ENCODE data around the gene TNFRSF1B.

TNFRSF1B gene

DNA sequence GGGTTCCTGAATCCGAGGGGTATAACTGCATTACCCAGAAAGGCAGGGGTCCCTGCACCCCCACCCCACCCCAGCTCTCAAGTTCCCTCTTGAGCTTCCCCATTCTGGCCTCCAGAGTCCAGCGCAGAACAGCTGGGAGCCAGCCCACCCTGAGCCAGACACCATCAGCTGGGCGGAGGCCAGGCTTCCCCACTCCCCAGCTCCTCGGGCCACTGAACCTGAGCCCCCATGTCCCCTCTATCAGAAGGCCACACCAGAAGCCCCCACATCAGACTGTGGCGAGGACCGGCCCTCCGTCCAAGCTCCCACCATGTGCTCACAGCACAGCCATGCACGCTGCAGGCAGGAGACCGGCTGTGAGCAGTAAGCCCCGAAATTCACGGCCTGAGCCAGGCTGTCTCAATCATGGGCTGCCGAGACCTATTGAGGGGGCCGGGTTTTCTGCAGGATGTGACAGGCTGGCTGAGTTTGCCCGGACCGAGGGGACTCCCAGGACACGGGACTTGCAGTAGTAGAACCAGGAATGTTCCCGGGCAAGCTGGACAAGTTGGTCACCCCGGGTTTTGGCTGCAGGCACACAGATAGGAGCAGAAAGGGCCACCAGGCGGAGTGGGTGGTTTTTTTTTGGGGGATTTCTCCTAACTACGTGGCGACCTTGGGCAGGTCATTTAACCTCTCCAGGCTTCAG is 25.5 kb upstream of the TNFRSF1B start:
- no peak for DNase-seq (ENCODE audit: low read depth in 1 of 2, low spot score in 1 of 2)

DNA sequence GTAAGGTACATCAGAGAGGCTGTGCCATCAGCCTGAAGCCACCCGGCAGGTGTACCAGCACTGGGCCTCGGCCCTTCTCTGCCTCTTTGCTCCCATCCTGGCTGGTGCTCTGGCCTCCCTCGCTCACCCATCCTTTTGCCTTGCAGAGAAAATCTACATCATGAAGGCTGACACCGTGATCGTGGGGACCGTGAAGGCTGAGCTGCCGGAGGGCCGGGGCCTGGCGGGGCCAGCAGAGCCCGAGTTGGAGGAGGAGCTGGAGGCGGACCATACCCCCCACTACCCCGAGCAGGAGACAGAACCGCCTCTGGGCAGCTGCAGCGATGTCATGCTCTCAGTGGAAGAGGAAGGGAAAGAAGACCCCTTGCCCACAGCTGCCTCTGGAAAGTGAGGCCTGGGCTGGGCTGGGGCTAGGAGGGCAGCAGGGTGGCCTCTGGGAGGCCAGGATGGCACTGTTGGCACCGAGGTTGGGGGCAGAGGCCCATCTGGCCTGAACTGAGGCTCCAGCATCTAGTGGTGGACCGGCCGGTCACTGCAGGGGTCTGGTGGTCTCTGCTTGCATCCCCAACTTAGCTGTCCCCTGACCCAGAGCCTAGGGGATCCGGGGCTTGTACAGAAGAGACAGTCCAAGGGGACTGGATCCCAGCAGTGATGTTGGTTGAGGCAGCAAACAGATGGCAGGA is 24.5 kb upstream of the TNFRSF1B start:
- DNase-seq (ENCODE audit: low read depth in 1 of 2, low spot score in 1 of 2) = no peak

DNA sequence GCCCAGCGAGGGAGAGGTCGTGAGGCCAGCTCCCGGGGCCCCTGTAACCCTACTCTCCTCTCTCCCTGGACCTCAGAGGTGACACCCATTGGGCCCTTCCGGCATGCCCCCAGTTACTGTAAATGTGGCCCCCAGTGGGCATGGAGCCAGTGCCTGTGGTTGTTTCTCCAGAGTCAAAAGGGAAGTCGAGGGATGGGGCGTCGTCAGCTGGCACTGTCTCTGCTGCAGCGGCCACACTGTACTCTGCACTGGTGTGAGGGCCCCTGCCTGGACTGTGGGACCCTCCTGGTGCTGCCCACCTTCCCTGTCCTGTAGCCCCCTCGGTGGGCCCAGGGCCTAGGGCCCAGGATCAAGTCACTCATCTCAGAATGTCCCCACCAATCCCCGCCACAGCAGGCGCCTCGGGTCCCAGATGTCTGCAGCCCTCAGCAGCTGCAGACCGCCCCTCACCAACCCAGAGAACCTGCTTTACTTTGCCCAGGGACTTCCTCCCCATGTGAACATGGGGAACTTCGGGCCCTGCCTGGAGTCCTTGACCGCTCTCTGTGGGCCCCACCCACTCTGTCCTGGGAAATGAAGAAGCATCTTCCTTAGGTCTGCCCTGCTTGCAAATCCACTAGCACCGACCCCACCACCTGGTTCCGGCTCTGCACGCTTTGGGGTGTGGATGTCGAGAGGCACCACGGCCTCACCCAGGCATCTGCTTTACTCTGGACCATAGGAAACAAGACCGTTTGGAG is 23.7 kb upstream of the TNFRSF1B start:
- DNase-seq (ENCODE audit: low read depth in 1 of 2, low spot score in 1 of 2) = no peak

DNA sequence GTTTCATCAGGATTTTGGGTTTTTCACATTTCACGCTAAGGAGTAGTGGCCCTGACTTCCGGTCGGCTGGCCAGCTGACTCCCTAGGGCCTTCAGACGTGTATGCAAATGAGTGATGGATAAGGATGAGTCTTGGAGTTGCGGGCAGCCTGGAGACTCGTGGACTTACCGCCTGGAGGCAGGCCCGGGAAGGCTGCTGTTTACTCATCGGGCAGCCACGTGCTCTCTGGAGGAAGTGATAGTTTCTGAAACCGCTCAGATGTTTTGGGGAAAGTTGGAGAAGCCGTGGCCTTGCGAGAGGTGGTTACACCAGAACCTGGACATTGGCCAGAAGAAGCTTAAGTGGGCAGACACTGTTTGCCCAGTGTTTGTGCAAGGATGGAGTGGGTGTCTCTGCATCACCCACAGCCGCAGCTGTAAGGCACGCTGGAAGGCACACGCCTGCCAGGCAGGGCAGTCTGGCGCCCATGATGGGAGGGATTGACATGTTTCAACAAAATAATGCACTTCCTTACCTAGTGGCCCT is 23.1 kb upstream of the TNFRSF1B start:
- no peak for DNase-seq (ENCODE audit: low read depth in 1 of 2, low spot score in 1 of 2)

DNA sequence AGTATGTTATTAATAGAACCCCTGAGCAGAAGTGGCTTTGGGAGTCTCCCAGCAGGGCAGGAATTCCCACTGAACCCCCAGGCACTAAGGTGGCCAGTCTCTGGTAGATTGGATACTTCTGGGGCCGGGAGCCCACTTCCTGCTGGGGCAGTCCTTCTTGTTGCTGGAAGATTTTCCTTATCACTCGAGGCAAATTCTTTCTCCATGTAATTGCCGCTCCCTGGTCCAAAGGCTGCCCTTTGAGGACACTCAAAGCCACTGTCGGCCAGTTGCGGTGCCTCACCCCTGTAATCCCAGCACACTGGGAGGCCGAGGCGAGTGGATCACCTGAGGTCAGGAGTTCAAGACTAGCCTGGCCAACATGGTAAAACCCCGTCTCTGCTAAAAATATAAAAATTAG is 22.6 kb upstream of the TNFRSF1B start:
- no peak for DNase-seq (ENCODE audit: low read depth in 1 of 2, low spot score in 1 of 2)

DNA sequence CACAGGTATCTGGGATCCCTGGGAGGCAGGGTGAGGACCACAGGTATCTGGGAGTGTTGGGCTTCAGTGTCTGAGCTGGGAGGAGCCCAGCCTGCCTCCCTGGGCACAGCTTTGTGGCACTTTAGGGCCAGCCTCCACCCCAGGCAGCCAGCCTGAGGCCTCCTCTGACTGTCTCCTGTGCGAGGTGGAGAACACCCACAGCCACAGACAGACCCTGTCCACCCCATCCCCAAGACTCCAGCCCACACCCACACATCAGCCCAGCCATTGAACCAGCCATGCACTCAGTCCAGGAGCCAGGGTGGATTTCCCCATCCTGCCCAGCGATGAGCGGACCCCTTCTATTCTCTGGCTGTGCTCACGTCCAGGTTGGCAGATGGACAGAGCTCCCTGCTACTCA is 21.8 kb upstream of the TNFRSF1B start:
- DNase-seq (ENCODE audit: low read depth in 1 of 2, low spot score in 1 of 2) = no peak

DNA sequence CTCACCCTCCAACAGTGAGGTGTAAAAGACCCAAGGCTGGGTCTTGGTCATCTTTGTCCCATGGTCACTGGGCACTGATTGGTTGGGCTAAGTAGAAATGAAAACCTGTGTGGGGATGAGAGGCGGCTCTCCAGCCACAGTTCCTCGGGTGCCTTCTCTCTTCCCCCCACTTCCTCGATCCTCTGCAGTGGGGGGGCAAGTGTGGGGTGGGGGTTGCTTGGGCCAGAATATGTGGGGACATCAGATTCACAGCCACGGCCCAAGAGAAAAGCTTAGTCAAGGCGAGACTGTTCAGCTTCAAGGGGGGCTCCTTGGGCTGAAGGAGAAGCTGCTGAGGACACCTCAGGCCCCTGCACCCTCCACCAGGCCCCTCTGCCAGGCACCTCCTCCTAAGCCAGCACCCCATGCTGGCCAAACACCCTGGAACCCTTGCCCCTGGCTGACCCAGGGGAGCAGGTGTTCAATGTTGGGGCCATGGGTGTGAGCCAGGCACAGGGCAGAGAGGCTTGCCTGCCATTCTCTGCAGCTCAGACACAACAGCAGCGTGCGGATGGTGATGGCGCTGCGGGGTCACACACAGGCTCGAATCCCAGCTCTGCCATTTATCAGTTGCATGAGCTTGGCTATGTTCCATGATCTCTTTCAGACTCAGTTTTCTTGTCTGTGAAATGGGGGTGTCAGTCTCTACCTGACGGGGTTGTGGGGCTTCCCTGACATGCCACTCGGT is 21.0 kb upstream of the TNFRSF1B start:
- no peak for DNase-seq (ENCODE audit: low read depth in 1 of 2, low spot score in 1 of 2)

DNA sequence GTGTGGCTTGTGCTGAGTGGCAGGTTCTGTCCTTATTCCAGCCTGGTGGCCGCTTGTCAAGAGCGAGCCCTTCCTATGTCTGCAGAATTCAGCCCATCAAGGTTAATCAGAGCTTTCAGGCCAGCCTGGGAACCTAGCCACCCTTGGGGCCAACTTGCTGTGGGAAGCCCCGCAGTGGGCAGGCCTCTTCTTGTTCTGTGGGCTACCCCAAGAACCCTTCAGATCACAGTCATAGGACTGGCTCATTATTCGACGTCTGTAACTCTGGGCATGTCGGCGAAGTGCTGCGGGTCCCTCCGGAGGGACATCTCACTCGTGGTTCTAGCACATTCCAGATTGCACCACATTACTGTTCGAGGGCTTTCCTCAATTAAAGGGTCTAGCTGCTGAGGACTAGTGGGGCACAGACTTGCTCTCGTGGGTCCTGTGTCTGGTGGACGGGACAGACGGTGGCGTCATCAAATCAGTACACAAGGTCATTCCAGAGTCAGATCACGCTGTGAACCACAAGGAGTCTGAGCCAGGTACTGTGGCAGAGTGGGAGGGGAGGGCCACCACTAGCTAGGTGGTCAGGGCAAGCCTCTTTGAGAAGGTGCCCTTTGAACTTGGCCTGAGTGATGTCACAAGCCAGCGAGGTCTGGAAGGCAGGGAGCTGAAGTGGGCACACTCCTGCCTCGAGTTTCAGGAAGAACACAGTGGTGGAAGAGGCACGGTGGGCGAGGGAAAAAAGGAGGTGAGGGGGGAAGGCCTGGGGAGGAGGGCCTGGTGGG is 20.3 kb upstream of the TNFRSF1B start:
- DNase-seq (ENCODE audit: low read depth in 1 of 2, low spot score in 1 of 2) = no peak

DNA sequence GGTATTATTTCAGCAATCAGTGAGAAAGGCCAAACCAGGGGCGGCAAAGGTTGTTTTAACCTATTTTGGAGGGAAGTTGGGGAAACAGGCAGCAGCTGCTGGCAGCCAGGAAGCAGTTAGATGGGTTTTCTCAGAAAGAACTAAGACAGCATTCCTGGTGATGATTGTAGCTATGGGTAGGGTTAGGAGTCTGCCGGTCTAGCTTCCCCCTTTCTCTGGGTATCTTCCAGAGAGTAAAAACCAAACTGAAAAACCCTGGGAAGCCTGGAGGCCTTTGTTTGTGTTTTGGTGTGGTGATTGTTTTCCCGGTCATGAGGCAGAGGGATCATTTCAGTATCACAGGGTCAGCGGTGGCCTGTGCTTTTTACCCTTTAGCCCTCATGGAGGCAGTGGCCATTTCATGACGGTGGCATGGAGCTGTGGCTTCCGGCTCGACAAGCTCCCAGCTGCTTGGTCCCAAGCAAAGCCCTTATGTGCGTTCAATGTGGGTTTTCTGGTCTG is 19.5 kb upstream of the TNFRSF1B start:
- no peak for DNase-seq (ENCODE audit: low read depth in 1 of 2, low spot score in 1 of 2)

DNA sequence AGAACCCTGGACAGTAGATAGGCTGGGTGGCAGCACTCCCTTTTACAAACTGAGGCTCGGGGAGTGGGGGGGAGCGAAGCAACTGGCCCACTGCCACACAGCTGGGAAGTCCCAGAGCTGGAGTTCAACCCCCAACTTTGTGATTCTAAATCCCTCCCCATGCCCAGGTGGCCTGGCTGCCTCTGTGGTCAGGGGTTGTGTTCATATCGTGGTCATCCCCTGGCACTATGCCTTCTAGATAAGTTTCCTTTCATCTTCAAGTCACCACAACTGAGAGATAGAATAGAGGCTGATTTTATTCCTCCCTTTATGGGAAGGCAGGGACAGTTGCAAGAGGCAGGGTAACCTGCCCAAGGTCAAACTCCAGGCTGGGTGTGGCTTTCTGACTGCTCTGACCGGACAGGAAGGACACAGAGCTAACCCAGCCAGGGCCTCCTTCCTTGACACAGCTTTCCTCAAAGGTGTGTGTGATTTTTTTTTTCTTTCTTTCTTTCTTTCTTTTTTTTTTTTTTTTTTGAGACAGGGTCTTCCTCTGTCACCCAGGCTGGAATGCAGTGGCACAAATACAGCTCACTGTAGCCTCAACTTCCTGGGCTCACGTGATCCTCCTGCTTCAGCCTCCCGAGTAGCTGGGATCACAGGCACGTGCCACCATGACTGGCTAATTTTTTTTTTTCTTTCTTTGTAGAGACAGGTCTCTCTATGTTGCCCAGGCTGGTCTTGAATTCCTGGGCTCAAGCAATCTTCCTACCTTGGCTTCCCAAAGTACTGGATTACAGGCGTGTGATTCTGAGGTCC is 18.4 kb upstream of the TNFRSF1B start:
- DNase-seq (ENCODE audit: low read depth in 1 of 2, low spot score in 1 of 2) = no peak

DNA sequence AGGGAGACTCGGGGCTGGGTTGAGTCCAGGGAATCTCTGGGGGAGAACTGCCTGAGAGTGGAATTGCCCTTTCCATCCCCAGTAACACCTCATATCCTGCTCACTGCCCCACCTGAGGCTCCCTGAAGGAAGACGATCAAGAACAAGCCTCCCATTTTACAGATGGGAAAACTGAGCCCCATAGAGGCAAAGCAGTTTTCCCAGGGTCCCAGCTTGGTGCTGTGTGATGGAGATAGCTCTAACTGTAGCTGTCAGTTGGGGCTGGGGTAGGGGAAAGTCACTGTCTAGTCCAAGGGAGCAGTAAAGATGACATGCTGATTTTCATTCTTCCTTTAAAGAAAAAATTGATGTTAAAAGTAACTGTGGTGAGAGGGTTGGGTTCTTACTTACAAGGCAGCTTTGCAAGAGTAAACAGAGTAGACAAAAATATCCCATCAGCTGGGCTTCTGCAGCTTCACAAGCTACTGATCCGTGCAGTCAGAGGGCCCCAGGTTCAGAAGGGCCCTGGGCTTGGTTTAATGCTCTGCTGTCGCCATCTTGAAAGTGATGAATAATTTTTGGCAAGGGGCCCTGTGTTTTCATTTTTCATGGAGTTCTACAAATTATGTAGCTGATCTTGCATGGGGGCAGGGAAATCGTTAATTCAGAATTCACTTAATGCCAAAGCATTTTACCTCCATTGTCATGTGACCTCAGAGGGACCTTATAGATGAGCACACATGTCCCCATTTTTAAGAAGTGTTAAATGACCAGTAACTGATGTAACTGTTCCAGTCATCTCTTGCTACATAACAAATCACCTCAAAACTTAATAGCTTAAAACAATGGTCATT is 17.6 kb upstream of the TNFRSF1B start:
- DNase-seq (ENCODE audit: low read depth in 1 of 2, low spot score in 1 of 2) = no peak

DNA sequence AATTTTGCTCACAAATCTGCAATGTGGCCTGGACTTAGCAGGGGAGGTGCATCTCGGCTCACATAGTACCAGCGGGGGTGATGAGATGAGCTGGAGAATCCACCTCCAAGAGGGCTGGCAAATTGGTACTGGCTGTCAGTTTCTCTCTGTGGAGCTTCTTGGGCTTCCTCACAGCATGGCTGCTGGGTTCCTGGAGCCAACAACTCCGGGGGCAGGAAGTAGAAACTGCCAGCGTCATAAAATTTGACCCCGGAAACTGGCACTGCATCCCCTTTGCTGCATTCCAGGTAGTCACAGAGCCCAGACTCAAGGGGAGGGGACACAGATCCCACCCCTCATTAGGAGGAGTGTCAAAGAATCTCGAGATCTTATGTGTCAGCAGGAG is 17.0 kb upstream of the TNFRSF1B start:
- DNase-seq (ENCODE audit: low read depth in 1 of 2, low spot score in 1 of 2) = no peak

DNA sequence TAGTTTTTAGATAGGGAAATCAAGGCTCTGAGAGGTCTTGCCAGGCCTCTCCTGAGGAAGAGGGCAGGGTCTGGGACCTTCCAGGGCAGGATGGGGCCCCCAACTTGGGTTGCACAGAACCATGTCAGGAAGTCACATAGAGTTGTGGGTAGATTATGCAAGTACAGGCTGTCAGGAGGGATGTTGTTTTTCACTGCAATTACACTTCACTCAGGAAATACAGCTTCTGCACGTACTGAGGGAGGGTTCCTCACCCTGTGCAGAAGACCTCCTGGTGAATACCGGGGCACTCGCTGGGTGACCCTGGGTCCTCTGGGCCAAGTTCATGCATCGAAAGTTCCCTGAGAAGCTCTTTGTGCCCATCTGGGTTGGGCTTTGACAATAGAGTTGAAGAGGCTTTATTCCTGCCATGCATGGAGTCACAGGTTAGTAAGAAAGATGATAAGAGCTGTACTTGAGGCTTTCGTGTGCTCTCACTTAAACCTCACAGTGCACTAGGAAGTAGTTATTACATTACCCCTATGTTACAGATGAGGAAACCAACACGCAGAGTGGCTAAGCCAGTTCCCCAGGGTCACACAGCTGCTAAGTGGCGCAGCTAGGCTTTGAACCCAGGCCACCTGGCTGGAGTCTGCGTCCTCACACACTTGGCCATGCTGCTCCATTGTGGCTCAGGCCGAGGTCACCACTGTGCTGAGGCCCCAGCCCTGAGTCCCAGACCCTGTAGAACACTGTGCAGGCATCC is 16.2 kb upstream of the TNFRSF1B start:
- no peak for DNase-seq (ENCODE audit: low read depth in 1 of 2, low spot score in 1 of 2)

DNA sequence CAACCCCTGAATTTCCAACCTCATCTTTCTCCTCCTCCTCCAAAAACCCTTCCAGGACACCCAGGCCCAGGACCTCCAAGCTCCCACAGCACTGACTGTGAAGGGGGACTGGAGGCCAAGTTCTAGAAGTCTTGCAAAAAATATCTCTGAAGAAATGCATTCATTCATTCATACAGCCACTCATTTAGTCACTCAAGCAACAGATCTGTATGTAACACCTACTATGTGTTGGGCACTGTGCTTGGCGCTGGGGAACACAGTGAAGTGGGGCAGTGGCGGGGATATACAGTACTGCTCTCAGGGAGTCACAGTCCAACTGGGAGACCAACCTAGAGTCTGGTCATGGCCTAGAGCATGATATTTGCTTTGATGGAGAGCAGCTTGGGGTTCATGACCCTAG is 15.3 kb upstream of the TNFRSF1B start:
- no peak for DNase-seq (ENCODE audit: low read depth in 1 of 2, low spot score in 1 of 2)

DNA sequence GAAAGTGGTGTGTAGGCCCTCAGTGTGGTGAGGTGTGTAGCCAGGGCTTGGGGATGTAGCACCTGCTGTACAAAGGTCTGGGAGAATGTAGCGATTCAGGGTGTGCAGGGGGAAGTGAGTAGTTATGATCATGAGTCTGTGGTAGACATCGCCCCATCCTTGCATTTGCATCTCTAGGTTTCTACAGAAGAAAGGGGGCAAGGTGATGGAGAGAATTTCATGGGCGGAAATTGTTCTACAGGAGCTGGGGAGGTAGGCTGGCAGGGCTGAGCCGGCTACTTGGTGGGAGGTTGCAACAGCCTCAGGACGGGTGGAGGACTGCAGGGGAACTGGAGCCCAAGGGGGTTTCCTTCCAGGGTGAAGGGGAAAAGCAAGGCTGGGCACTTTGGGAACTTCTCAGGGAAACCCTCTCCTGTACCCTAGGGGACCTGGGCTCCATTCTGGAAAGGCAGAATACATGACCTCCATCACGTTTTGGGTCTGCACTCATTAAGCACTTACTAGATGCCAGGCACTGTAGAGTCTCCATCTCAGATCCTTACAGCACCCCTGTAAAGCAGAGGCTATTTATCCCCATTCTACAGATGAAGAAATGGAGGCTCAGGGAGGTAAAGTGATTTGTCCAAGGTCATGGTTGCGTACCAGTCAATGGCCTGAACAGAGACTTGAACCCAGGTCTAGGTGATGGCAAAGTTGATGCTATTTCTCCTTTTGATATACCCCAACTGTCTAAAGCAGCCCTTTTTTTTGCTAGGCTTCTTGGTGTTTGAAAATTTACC is 14.5 kb upstream of the TNFRSF1B start:
- DNase-seq (ENCODE audit: low read depth in 1 of 2, low spot score in 1 of 2) = no peak

DNA sequence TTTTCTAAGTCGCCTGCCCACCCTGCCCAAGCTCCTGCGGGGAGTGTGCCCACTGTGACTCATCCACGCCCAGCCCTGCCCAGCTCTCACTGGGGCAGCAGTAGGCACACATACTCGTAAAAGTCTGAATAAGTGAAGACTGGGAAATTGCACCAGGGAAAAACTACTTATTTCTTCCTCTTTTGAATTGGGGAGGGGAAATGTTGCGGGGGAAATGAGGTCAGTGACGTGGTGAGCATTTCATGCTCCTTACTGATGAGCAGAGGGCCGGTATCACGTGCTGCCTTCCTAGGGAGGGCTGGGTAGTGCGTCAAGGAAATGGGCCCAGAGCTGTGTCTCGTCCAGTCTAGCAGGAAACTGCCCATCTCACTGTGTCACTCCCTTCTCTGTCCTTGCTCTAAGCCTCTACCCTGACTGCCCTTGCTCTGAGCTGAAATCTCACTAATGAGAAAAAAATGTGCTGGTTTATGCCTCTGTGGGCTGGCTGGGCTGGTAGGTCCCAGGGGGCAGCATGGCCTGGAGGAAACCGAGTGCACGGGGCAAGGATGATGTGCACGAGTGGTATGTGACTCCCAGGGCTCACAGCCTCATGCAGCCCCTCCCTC is 13.5 kb upstream of the TNFRSF1B start:
- no peak for DNase-seq (ENCODE audit: low read depth in 1 of 2, low spot score in 1 of 2)

DNA sequence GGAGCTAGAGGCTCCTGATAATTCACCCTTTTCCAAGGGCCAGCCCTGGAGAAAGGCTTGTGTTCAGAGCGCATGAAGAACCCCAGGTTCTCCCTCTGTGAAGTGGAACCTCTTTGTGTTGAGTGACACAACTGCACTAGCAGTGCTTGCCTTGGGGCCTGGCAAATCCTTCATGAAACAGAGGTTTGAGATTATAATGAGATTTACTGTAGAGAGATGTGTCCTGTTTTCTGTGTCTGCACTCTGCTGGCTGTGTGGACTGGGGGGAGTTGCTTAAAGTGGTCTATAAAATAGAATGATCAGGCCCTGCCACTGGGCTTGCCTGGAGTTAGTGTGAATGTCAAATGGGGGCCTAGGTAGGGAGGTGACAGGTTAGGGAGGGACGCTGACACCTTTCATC is 11.5 kb upstream of the TNFRSF1B start:
- no peak for DNase-seq (ENCODE audit: low read depth in 1 of 2, low spot score in 1 of 2)
